Muscle layer of duodenum (tissue), 2 donors: ENCODE measurements around the gene REN.

Experiments used
- H3K27ac ChIP-seq: one replicate; pipeline ENCODE4 v1.7.0; 2013; ENCODE audit warnings: mild to moderate bottlenecking, low read length
- H3K27me3 ChIP-seq: one replicate; pipeline ENCODE4 v1.7.0; 2013; ENCODE audit warnings: low read depth, mild to moderate bottlenecking, control low read depth, low read length
- H3K36me3 ChIP-seq, 2 donors: one replicate each; pipeline ENCODE4 v1.7.0; 2013; ENCODE audit warnings: low read length in 2 of 2, control low read depth in 1 of 2, mild to moderate bottlenecking in 1 of 2; ENCODE audit not compliant: insufficient read depth in 2 of 2, control insufficient read depth in 1 of 2
- H3K4me1 ChIP-seq, 2 donors: one replicate each; pipeline ENCODE4 v1.7.0; 2013; ENCODE audit warnings: low read length in 2 of 2, mild to moderate bottlenecking in 2 of 2, control low read depth in 1 of 2, moderate library complexity in 1 of 2; ENCODE audit not compliant: insufficient read depth in 2 of 2, control insufficient read depth in 1 of 2
- H3K4me3 ChIP-seq, 2 donors: one replicate each; pipeline ENCODE4 v1.7.0; 2013; ENCODE audit warnings: low read length in 2 of 2, low read depth in 1 of 2, mild to moderate bottlenecking in 1 of 2
- H3K9me3 ChIP-seq, 2 donors: one replicate each; pipeline ENCODE4 v1.7.0; 2013; ENCODE audit warnings: low read length in 2 of 2, control low read depth in 1 of 2, mild to moderate bottlenecking in 1 of 2; ENCODE audit not compliant: control insufficient read depth in 1 of 2
- donor health status: healthy.

REN gene

GRCh38 chr1:204112876-204113730, 53.0 kb downstream of the REN start:
- peaks cover 0 to 14% of the 10 kb centered on the region in 2 donors for H3K36me3 ChIP-seq
- no peaks in the 10 kb centered on the region for H3K9me3 ChIP-seq
- no peaks in the 10 kb centered on the region for H3K27me3 ChIP-seq
- peaks cover 0 to 7% of the 10 kb centered on the region in 2 donors for H3K4me1 ChIP-seq
- no peak overlapping the region for H3K27ac ChIP-seq
- no peak overlapping the region for H3K4me3 ChIP-seq

- H3K27ac ChIP-seq, result no peak overlapping the region
- no peak overlapping the region for H3K4me3 ChIP-seq
Observed at GRCh38 chr1:204110894-204111633, 55.1 kb downstream of the REN start.

GRCh38 chr1:204108312-204109141, 57.6 kb downstream of the REN start:
- no peak overlapping the region for H3K27ac ChIP-seq
- no peaks in the 10 kb centered on the region for H3K36me3 ChIP-seq
- H3K27me3 ChIP-seq, result no peaks in the 10 kb centered on the region
- no peaks in the 10 kb centered on the region for H3K9me3 ChIP-seq
- peaks cover 5 to 23% of the 10 kb centered on the region in 2 donors for H3K4me1 ChIP-seq
- no peak overlapping the region for H3K4me3 ChIP-seq

More at GRCh38 chr1:204110894-204111633, 55.1 kb downstream of the REN start:
- no peaks in the 10 kb centered on the region for H3K9me3 ChIP-seq
- no peaks in the 10 kb centered on the region for H3K36me3 ChIP-seq
- H3K27me3 ChIP-seq, result no peaks in the 10 kb centered on the region
- peaks cover 0 to 16% of the 10 kb centered on the region in 2 donors for H3K4me1 ChIP-seq

GRCh38 chr1:204107892-204108291, 58.2 kb downstream of the REN start:
- H3K36me3 ChIP-seq, result no peaks in the 10 kb centered on the region
- no peaks in the 10 kb centered on the region for H3K27me3 ChIP-seq
- no peak overlapping the region for H3K4me3 ChIP-seq
- H3K9me3 ChIP-seq, result no peaks in the 10 kb centered on the region
- H3K27ac ChIP-seq, result no peak overlapping the region
- H3K4me1 ChIP-seq, result peaks cover 12 to 26% of the 10 kb centered on the region in 2 donors

- Histone ChIP-seq H3K4me3 (no peak overlapping the region), H3K36me3 (no peaks in the 10 kb centered on the region), H3K4me1 (peaks cover 14 to 35% of the 10 kb centered on the region in 2 donors), H3K27ac (no peak overlapping the region), H3K27me3 (no peaks in the 10 kb centered on the region), H3K9me3 (no peaks in the 10 kb centered on the region)
Observed at GRCh38 chr1:204106825-204107224, 59.3 kb downstream of the REN start.

- no peaks in the 10 kb centered on the region for H3K27me3 ChIP-seq
- H3K4me3 ChIP-seq, result no peak overlapping the region
- H3K27ac ChIP-seq, result no peak overlapping the region
- no peaks in the 10 kb centered on the region for H3K9me3 ChIP-seq
- peaks cover 14 to 36% of the 10 kb centered on the region in 2 donors for H3K4me1 ChIP-seq
- H3K36me3 ChIP-seq, result no peaks in the 10 kb centered on the region
Observed at GRCh38 chr1:204105131-204105515, 61.0 kb downstream of the REN start.
